SK-N-SH (cell line): ENCODE measurements around the gene DCUN1D2.

Experiments used
- CTCF ChIP-seq: fragments of 200-600 bp; sonication (generic); IDR thresholded peaks from 2 replicates; pipeline ENCODE4 v1.6.1; 2017; ENCODE audit warnings: antibody characterized with exemption, mild to moderate bottlenecking, moderate library complexity
- EP300 ChIP-seq, 2 experiments: IDR thresholded peaks; 2 replicates each; pipeline versions ENCODE4 v1.4.0 to v1.6.1; 2012; ENCODE audit warnings: borderline replicate concordance in 1 of 2, low read depth in 1 of 2, low read length in 1 of 2
- MAX ChIP-seq: IDR thresholded peaks from 2 replicates; pipeline ENCODE4 v1.4.0; 2012; ENCODE audit warnings: low read depth
- NRF1 ChIP-seq: IDR thresholded peaks from 2 replicates; pipeline ENCODE4 v1.6.1; 2012; ENCODE audit warnings: low read depth, mild to moderate bottlenecking, low read length
- POLR2AphosphoS5 ChIP-seq: IDR thresholded peaks from 2 replicates; pipeline ENCODE4 v1.6.1; 2012; ENCODE audit warnings: low read depth, low read length
- REST ChIP-seq: IDR thresholded peaks from 2 replicates; pipeline ENCODE4 v1.6.1; 2012; ENCODE audit warnings: mild to moderate bottlenecking, low read depth, low read length, moderate library complexity
- USF1 ChIP-seq: IDR thresholded peaks from 2 replicates; pipeline ENCODE4 v1.4.0; 2012; ENCODE audit warnings: low read depth, borderline replicate concordance

- TF ChIP-seq EP300 (IDR thresholded peaks at IDR 0.05; ENCODE audit: borderline replicate concordance in 1 of 2, low read depth in 1 of 2, low read length in 1 of 2) (no peak), MAX (no peak), CTCF (no peak), POLR2AphosphoS5 (no peak), USF1 (no peak), REST (no peak), NRF1 (no peak)
Observed at GRCh38 chr13:113408562-113408961, 81.9 kb downstream of the DCUN1D2 start.
